ENCODE measurements around the gene ZNF331.

GRCh38 chr19:53531457-53531856 is 6.5 kb upstream of the ZNF331 start:
- TF ChIP-seq POLR2AphosphoS5 (IDR thresholded peaks at IDR 0.05; ENCODE audit: low read depth, low read length) (no peak), TAF1 (IDR thresholded peaks at IDR 0.05; ENCODE audit: low read depth, low read length) (no peak), POLR2A (IDR thresholded peaks at IDR 0.05; ENCODE audit: low read depth, low read length) (no peak)
